ENCODE measurements around the gene ZNF587B. TPM values are rescaled to one million over a fixed set of nuclear protein-coding genes. Genes with fewer than 3 reads are reported as not detected.

The ZNF587B gene
- total and polyA plus RNA-seq, 2 experiments from 2014 or later, result 5.1 to 10.1 TPM

Other genes starting within 250 kb of the ZNF587B start
- gene ZIK1, start 246.2 kb upstream of the ZNF587B start, total RNA-seq (2014; rRNA removed; shearing (Covaris generic)), result 5.3 and 10.4 TPM in 2 replicates
- 3.2 and 3.4 TPM in 2 replicates for gene ZIK1, start 246.2 kb upstream of the ZNF587B start, polyA plus RNA-seq (2016; fragmentation: Nextera tagmentation; extraction: Ambion mirVana)
- 3.7 and 5.1 TPM in 2 replicates for gene ZNF530, start 230.4 kb upstream of the ZNF587B start, total RNA-seq (2014; rRNA removed; shearing (Covaris generic))
- gene ZNF530, start 230.4 kb upstream of the ZNF587B start, polyA plus RNA-seq (2016; fragmentation: Nextera tagmentation; extraction: Ambion mirVana), result 2.4 and 2.6 TPM in 2 replicates
- gene ZNF134, start 216.1 kb upstream of the ZNF587B start, total RNA-seq (2014; rRNA removed; shearing (Covaris generic)), result 23.6 and 27.6 TPM in 2 replicates
- 9.5 and 10.0 TPM in 2 replicates for gene ZNF134, start 216.1 kb upstream of the ZNF587B start, polyA plus RNA-seq (2016; fragmentation: Nextera tagmentation; extraction: Ambion mirVana)
- 8.3 and 11.1 TPM in 2 replicates for gene ZNF211, start 197.1 kb upstream of the ZNF587B start, total RNA-seq (2014; rRNA removed; shearing (Covaris generic))
- 5.5 and 5.7 TPM in 2 replicates for gene ZNF211, start 197.1 kb upstream of the ZNF587B start, polyA plus RNA-seq (2016; fragmentation: Nextera tagmentation; extraction: Ambion mirVana)
- not detected in 2 replicates for gene ZSCAN4, start 161.4 kb upstream of the ZNF587B start, total RNA-seq (2014; rRNA removed; shearing (Covaris generic))
- not detected in 2 replicates for gene ZSCAN4, start 161.4 kb upstream of the ZNF587B start, polyA plus RNA-seq (2016; fragmentation: Nextera tagmentation; extraction: Ambion mirVana)
- 6.3 and 7.1 TPM in 2 replicates for gene ZNF551, start 148.3 kb upstream of the ZNF587B start, total RNA-seq (2014; rRNA removed; shearing (Covaris generic))
- gene ZNF551, start 148.3 kb upstream of the ZNF587B start, polyA plus RNA-seq (2016; fragmentation: Nextera tagmentation; extraction: Ambion mirVana), result 1.9 and 2.6 TPM in 2 replicates
- gene ZNF154, start 121.1 kb upstream of the ZNF587B start, total RNA-seq (2014; rRNA removed; shearing (Covaris generic)), result 2.0 and 2.2 TPM in 2 replicates
- gene ZNF154, start 121.1 kb upstream of the ZNF587B start, polyA plus RNA-seq (2016; fragmentation: Nextera tagmentation; extraction: Ambion mirVana), result 2.0 and 2.6 TPM in 2 replicates
- 7.2 and 8.4 TPM in 2 replicates for gene ZNF671, start 102.7 kb upstream of the ZNF587B start, total RNA-seq (2014; rRNA removed; shearing (Covaris generic))
- 6.8 and 6.9 TPM in 2 replicates for gene ZNF671, start 102.7 kb upstream of the ZNF587B start, polyA plus RNA-seq (2016; fragmentation: Nextera tagmentation; extraction: Ambion mirVana)
- gene ZNF776, start 83.5 kb upstream of the ZNF587B start, total RNA-seq (2014; rRNA removed; shearing (Covaris generic)), result 6.7 and 9.4 TPM in 2 replicates
- gene ZNF776, start 83.5 kb upstream of the ZNF587B start, polyA plus RNA-seq (2016; fragmentation: Nextera tagmentation; extraction: Ambion mirVana), result 3.7 and 3.9 TPM in 2 replicates
- 8.1 and 20.6 TPM in 2 replicates for gene ZNF586, start 60.6 kb upstream of the ZNF587B start, total RNA-seq (2014; rRNA removed; shearing (Covaris generic))
- gene ZNF586, start 60.6 kb upstream of the ZNF587B start, polyA plus RNA-seq (2016; fragmentation: Nextera tagmentation; extraction: Ambion mirVana), result 5.1 and 5.8 TPM in 2 replicates
- gene ZNF552, start 15.4 kb upstream of the ZNF587B start, total RNA-seq (2014; rRNA removed; shearing (Covaris generic)), result 2.9 and 4.3 TPM in 2 replicates
- gene ZNF552, start 15.4 kb upstream of the ZNF587B start, polyA plus RNA-seq (2016; fragmentation: Nextera tagmentation; extraction: Ambion mirVana), result 2.7 and 3.2 TPM in 2 replicates
- 10.0 and 14.3 TPM in 2 replicates for gene ZNF587, start 19.6 kb downstream of the ZNF587B start, total RNA-seq (2014; rRNA removed; shearing (Covaris generic))
- 6.9 and 8.0 TPM in 2 replicates for gene ZNF587, start 19.6 kb downstream of the ZNF587B start, polyA plus RNA-seq (2016; fragmentation: Nextera tagmentation; extraction: Ambion mirVana)
- gene ZNF814, start 58.7 kb downstream of the ZNF587B start, total RNA-seq (2014; rRNA removed; shearing (Covaris generic)), result 3.3 and 3.6 TPM in 2 replicates
- gene ZNF814, start 58.7 kb downstream of the ZNF587B start, polyA plus RNA-seq (2016; fragmentation: Nextera tagmentation; extraction: Ambion mirVana), result 11.7 and 14.1 TPM in 2 replicates
- gene ZNF417, start 86.3 kb downstream of the ZNF587B start, total RNA-seq (2014; rRNA removed; shearing (Covaris generic)), result 9.8 and 14.7 TPM in 2 replicates
- 3.6 and 5.1 TPM in 2 replicates for gene ZNF417, start 86.3 kb downstream of the ZNF587B start, polyA plus RNA-seq (2016; fragmentation: Nextera tagmentation; extraction: Ambion mirVana)
- gene ZNF418, start 105.1 kb downstream of the ZNF587B start, total RNA-seq (2014; rRNA removed; shearing (Covaris generic)), result 2.6 and 2.8 TPM in 2 replicates
- 1.0 and 2.2 TPM in 2 replicates for gene ZNF418, start 105.1 kb downstream of the ZNF587B start, polyA plus RNA-seq (2016; fragmentation: Nextera tagmentation; extraction: Ambion mirVana)
- 1.5 and 5.2 TPM in 2 replicates for gene ZNF256, start 117.4 kb downstream of the ZNF587B start, total RNA-seq (2014; rRNA removed; shearing (Covaris generic))
- gene ZNF256, start 117.4 kb downstream of the ZNF587B start, polyA plus RNA-seq (2016; fragmentation: Nextera tagmentation; extraction: Ambion mirVana), result 3.1 and 3.3 TPM in 2 replicates
- gene C19orf18, start 144.2 kb downstream of the ZNF587B start, total RNA-seq (2014; rRNA removed; shearing (Covaris generic)), result 0.25 TPM in 1 of 2 replicates, not detected in the other
- 0.79 and 1.0 TPM in 2 replicates for gene C19orf18, start 144.2 kb downstream of the ZNF587B start, polyA plus RNA-seq (2016; fragmentation: Nextera tagmentation; extraction: Ambion mirVana)
- 15.0 and 17.2 TPM in 2 replicates for gene ZNF606, start 172.5 kb downstream of the ZNF587B start, total RNA-seq (2014; rRNA removed; shearing (Covaris generic))
- 8.0 and 8.1 TPM in 2 replicates for gene ZNF606, start 172.5 kb downstream of the ZNF587B start, polyA plus RNA-seq (2016; fragmentation: Nextera tagmentation; extraction: Ambion mirVana)
- not detected in 2 replicates for gene ZSCAN1, start 203.7 kb downstream of the ZNF587B start, total RNA-seq (2014; rRNA removed; shearing (Covaris generic))
- gene ZSCAN1, start 203.7 kb downstream of the ZNF587B start, polyA plus RNA-seq (2016; fragmentation: Nextera tagmentation; extraction: Ambion mirVana), result 0.27 and 0.39 TPM in 2 replicates
- gene ZNF135, start 229.0 kb downstream of the ZNF587B start, total RNA-seq (2014; rRNA removed; shearing (Covaris generic)), result 5.1 and 6.4 TPM in 2 replicates
- gene ZNF135, start 229.0 kb downstream of the ZNF587B start, polyA plus RNA-seq (2016; fragmentation: Nextera tagmentation; extraction: Ambion mirVana), result 4.6 and 4.9 TPM in 2 replicates

All from GM23248 (cell line).